Left lobe of liver (tissue), 2 donors: ENCODE measurements around the gene NUP210. TPM values are rescaled to one million over a fixed set of nuclear protein-coding genes. Genes with fewer than 3 reads are reported as not detected.

ENCODE experiments used
- ATAC-seq: fragments of 200-7000 bp; cut with Tn5 transposase; one replicate; pipeline ENCODE4 v1.9.1; 2020; ENCODE audit warnings: mild to moderate bottlenecking, moderate library complexity
- DNase-seq: peaks from one replicate; pipeline ENCODE4 v3.0.0-alpha.2; 2020; ENCODE audit warnings: low spot score
- total RNA-seq: library from RNA; stranded (reverse); gene quantifications from one replicate; pipeline ENCODE4 v1.2.1, GENCODE V29; 2021
- donor health status: DM: no; HTN: no; CAD: no; lungs with moderate emphysema.
- donor health status: DM: no; HTN: yes; CAD: no.

The NUP210 gene
- total RNA-seq, 1 donor from 2014 or later, result 19.1 TPM

- no peak for DNase-seq
- no peak for ATAC-seq
These were observed 88.0 kb downstream of the NUP210 start for GRCh38 chr3:13332158-13332557.

GRCh38 chr3:13329746-13330145 lies 90.4 kb downstream of the NUP210 start:
- ATAC-seq, result no peak
- no peak for DNase-seq

GRCh38 chr3:13325892-13326443 lies 94.2 kb downstream of the NUP210 start:
- DNase-seq (no peak), ATAC-seq (no peak)

GRCh38 chr3:13324835-13325501 lies 95.2 kb downstream of the NUP210 start:
- DNase-seq (no peak), ATAC-seq (no peak)

GRCh38 chr3:13323822-13324221 lies 96.3 kb downstream of the NUP210 start:
- DNase-seq (no peak), ATAC-seq (no peak)

- ATAC-seq, result no peak
- no peak for DNase-seq
These were observed 97.8 kb downstream of the NUP210 start for GRCh38 chr3:13322324-13322723.

- DNase-seq, result no peak
- no peak for ATAC-seq
These were observed 100.4 kb downstream of the NUP210 start for GRCh38 chr3:13319564-13320220.

GRCh38 chr3:13318626-13319470 lies 101.3 kb downstream of the NUP210 start:
- ATAC-seq (no peak), DNase-seq (no peak)

GRCh38 chr3:13317596-13318320 lies 102.4 kb downstream of the NUP210 start:
- ATAC-seq, result no peak
- no peak for DNase-seq

GRCh38 chr3:13316603-13317002 lies 103.5 kb downstream of the NUP210 start:
- DNase-seq (no peak), ATAC-seq (peak; percentile 18)

- ATAC-seq, result no peak
- no peak for DNase-seq
These were observed 105.2 kb downstream of the NUP210 start for GRCh38 chr3:13314877-13315276.

- DNase-seq, result no peak
These were observed 106.3 kb downstream of the NUP210 start for GRCh38 chr3:13313813-13314212.

GRCh38 chr3:13309004-13309403 lies 111.1 kb downstream of the NUP210 start:
- ATAC-seq (peak; percentile 90), DNase-seq (peak; percentile 65)

More at GRCh38 chr3:13313813-13314212, 106.3 kb downstream of the NUP210 start:
- no peak for ATAC-seq

GRCh38 chr3:13308380-13308801 lies 111.7 kb downstream of the NUP210 start:
- DNase-seq (no peak), ATAC-seq (peak; percentile 39)

- DNase-seq, result no peak
- no peak for ATAC-seq
These were observed 113.1 kb downstream of the NUP210 start for GRCh38 chr3:13307041-13307440.

- ATAC-seq, result no peak
- DNase-seq, result no peak
These were observed 114.5 kb downstream of the NUP210 start for GRCh38 chr3:13305623-13306022.

- ATAC-seq (peak; percentile 29), DNase-seq (no peak)
These were observed 116.7 kb downstream of the NUP210 start for GRCh38 chr3:13303410-13303809.

- no peak for ATAC-seq
- DNase-seq, result no peak
These were observed 118.7 kb downstream of the NUP210 start for GRCh38 chr3:13301286-13301987.

GRCh38 chr3:13300546-13301285 lies 119.4 kb downstream of the NUP210 start:
- ATAC-seq (no peak), DNase-seq (no peak)
